ENCODE results near the gene CASKIN2. TPM values are rescaled to one million over a fixed set of nuclear protein-coding genes. Genes with fewer than 3 reads are reported as not detected.

Gene CASKIN2
- total and polyA plus RNA-seq, 2 donors: 1.0 to 5.4 TPM

DNA sequence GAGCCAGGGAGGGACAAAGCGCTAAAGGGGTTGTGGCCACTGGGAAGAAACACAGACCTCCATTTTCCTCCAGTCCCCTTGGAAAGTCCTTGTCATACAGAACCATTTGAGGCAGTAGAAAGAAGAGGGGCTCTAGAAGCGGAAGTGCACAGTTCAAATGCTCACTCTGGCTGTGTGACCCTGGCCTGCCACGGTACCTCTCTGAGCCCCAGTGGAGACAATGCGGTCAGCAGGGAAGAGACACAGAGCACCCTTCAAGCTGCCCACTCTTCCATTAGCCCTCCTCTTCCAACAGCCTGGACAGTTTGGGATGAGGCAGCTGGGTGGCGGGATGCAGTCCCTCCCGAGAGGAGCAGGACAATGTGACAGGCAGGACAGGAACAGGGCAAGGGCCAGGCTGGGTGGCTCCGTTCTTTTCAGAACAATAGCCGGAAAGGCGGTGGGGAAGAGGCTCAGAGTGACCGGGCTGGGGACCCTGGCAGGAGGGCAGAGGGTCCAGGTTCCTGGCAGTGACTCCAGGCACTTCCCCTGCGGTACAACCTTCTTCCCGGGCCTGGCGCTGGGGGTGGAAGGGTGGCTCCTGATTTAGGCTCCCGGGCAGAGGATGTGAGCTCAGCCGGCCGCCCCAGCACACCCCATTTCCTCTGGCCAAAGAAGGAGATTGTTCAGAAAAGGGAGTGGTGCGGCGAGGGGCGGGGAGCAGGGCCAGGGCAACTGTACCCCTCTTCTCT, 5.6 kb downstream of the CASKIN2 start:
- Histone ChIP-seq H3K4me3 (ENCODE audit: low read length in 2 of 2) (no peak overlapping the region), H3K36me3 (ENCODE audit: control insufficient read depth in 2 of 2, insufficient read depth in 2 of 2, low read length in 1 of 2) (peaks cover 0 to 2% of the 10 kb centered on the region in 2 donors), H3K27ac (ENCODE audit: low read depth in 1 of 2, low read length in 1 of 2) (peak overlapping the region in 1 of 2 donors; percentile 10), H3K4me1 (ENCODE audit: control insufficient read depth in 2 of 2, insufficient read depth in 2 of 2, low read length in 2 of 2) (peaks cover 0 to 5% of the 10 kb centered on the region in 2 donors), H3K27me3 (ENCODE audit: control insufficient read depth in 2 of 2, insufficient read depth in 1 of 2, low read length in 1 of 2) (peaks cover 0 to 11% of the 10 kb centered on the region in 2 donors), H3K9me3 (ENCODE audit: control insufficient read depth in 2 of 2, insufficient read depth in 1 of 2, low read length in 1 of 2) (no peaks in the 10 kb centered on the region)
- DNase-seq (ENCODE audit: low read depth in 6 of 9, low spot score in 9 of 9): no peak
- 97% methylated on average over 19 of the region's 19 CpGs for WGBS

DNA sequence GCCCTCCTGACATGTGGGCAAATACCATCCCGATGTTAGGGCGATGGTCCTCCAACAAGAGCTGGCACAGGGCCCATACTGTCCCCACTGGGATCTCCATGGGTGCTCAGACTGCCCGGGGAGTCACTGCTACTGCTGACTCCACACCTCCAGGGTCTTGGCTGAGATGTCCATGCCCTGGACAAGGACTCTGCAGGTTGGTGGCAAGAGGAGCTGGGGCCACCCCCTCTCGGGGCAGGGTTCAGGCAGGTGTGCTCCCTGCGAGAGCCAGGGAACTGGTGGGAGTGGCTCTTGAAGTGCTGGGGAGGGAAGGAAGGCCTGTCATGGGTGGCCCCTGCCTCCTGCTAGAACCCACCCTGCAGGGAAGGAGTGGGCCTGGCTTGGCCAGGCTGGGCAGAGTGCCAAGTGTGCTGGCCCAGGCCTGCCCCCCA, 6.4 kb downstream of the CASKIN2 start:
- no peaks in the 10 kb centered on the region for H3K9me3 ChIP-seq (ENCODE audit: control insufficient read depth in 2 of 2, insufficient read depth in 1 of 2, low read length in 1 of 2)
- no peaks in the 10 kb centered on the region for H3K4me1 ChIP-seq (ENCODE audit: control insufficient read depth in 2 of 2, insufficient read depth in 2 of 2, low read length in 2 of 2)
- peaks cover 0 to 3% of the 10 kb centered on the region in 2 donors for H3K27me3 ChIP-seq (ENCODE audit: control insufficient read depth in 2 of 2, insufficient read depth in 1 of 2, low read length in 1 of 2)
- H3K4me3 ChIP-seq (ENCODE audit: low read length in 2 of 2): no peak overlapping the region
- WGBS: 96% methylated on average over 5 of the region's 5 CpGs
- H3K36me3 ChIP-seq (ENCODE audit: control insufficient read depth in 2 of 2, insufficient read depth in 2 of 2, low read length in 1 of 2): peaks cover 0 to 2% of the 10 kb centered on the region in 2 donors
- no peak overlapping the region for H3K27ac ChIP-seq (ENCODE audit: low read depth in 1 of 2, low read length in 1 of 2)
- DNase-seq (ENCODE audit: low read depth in 6 of 9, low spot score in 9 of 9): no peak

DNA sequence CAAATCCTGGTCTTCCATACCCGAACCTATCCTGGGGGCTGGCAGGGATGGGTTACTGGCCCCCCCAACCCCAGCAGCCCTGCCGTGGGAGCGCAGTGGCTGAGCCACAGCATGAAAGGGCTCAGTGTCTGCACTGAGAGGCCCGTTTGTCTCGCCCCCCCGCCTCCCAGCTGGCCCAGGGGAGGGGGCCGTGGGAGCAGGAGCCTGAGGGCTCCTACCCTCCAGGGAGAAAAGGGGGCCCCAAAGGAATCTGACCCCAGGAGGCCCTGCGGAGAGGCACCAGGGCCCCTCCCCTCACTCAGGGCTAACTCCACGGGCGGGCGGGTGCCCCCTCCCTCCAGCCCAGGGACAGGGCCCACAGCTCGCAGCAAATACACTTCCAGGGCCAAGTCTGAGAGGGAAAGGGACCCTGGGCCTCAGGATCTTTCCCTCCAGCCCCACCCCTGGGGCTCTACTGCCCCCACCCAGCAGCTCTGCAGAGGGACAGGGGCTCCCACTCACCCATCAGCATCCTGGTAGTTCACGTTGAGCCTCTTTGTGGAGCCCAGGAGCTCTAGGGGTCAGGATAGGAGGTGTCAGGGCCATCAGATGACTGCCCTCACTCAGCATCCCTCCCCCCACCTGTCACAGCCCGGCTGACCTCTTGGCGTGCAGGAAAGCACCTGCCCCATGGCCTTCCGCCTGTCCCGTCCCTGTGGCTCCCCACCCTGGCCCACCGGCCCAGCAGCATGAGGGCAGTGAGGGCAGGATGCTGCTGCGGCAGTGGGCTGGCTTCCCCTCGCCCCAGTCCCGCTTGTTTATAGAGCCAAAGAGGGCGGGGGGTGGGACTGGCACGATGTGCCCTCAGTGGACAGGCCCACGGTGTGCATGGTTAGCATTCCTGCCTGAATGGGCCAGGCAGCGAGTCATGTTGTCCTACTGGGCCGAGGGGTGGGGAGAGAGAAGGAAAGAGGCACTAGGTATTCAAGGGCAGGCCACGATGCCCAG, 7.3 kb downstream of the CASKIN2 start:
- no peak for DNase-seq (ENCODE audit: low read depth in 6 of 9, low spot score in 9 of 9)
- H3K27me3 ChIP-seq (ENCODE audit: control insufficient read depth in 2 of 2, insufficient read depth in 1 of 2, low read length in 1 of 2): no peaks in the 10 kb centered on the region
- H3K9me3 ChIP-seq (ENCODE audit: control insufficient read depth in 2 of 2, insufficient read depth in 1 of 2, low read length in 1 of 2): no peaks in the 10 kb centered on the region
- H3K27ac ChIP-seq (ENCODE audit: low read depth in 1 of 2, low read length in 1 of 2): no peak overlapping the region
- H3K4me1 ChIP-seq (ENCODE audit: control insufficient read depth in 2 of 2, insufficient read depth in 2 of 2, low read length in 2 of 2): no peaks in the 10 kb centered on the region
- H3K36me3 ChIP-seq (ENCODE audit: control insufficient read depth in 2 of 2, insufficient read depth in 2 of 2, low read length in 1 of 2): peaks cover 0 to 2% of the 10 kb centered on the region in 2 donors
- WGBS: 94% methylated on average over 27 of the region's 27 CpGs
- no peak overlapping the region for H3K4me3 ChIP-seq (ENCODE audit: low read length in 2 of 2)

DNA sequence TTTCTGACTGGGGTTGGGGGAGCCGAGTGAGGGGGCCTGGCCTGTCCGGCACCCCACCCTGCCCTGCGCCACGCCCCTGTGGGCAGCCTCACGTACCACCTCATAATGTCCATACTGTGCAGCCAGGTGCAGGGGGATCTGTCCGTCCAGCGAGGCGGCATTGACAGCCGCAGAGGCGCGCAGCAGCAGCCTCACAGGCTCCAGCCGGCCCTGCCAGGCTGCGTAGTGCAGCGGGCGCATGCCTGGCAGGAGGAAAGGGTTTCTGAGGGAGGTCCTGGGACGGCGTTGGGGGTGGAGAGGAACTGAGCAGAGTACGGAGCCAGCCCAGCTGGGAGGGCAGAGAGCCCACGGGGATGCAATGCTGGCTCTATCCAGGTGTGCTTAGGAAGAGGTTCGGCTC, 8.4 kb downstream of the CASKIN2 start:
- 97% methylated on average over 20 of the region's 20 CpGs for WGBS
- peaks cover 0 to 2% of the 10 kb centered on the region in 2 donors for H3K36me3 ChIP-seq (ENCODE audit: control insufficient read depth in 2 of 2, insufficient read depth in 2 of 2, low read length in 1 of 2)

DNA sequence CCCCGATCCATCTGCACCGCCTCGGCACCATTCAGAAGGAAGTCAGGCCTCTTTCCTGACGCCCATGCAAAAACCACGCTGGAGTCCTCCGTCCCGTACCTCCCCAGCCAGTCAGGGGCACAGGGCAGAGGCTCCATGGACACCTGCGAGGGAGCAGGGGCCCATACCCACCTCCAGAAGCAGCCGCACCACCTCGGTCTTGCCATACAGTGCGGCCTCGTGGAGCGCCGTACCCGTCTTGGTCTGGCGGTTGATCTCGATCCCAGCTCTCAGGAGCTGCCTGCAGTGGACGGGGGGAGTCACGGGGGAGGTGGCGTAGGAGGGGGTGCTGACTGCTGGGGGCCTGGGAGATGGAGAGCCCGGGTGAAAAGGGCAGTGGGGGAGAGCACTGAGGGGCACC, 9.2 kb downstream of the CASKIN2 start:
- no peak overlapping the region for H3K27ac ChIP-seq (ENCODE audit: low read depth in 1 of 2, low read length in 1 of 2)
- no peak for DNase-seq (ENCODE audit: low read depth in 6 of 9, low spot score in 9 of 9)
- no peaks in the 10 kb centered on the region for H3K9me3 ChIP-seq (ENCODE audit: control insufficient read depth in 2 of 2, insufficient read depth in 1 of 2, low read length in 1 of 2)
- H3K27me3 ChIP-seq (ENCODE audit: control insufficient read depth in 2 of 2, insufficient read depth in 1 of 2, low read length in 1 of 2): no peaks in the 10 kb centered on the region
- no peak overlapping the region for H3K4me3 ChIP-seq (ENCODE audit: low read length in 2 of 2)
- peaks cover 0 to 4% of the 10 kb centered on the region in 2 donors for H3K36me3 ChIP-seq (ENCODE audit: control insufficient read depth in 2 of 2, insufficient read depth in 2 of 2, low read length in 1 of 2)
- no peaks in the 10 kb centered on the region for H3K4me1 ChIP-seq (ENCODE audit: control insufficient read depth in 2 of 2, insufficient read depth in 2 of 2, low read length in 2 of 2)
- 90% methylated on average over 21 of the region's 21 CpGs for WGBS

More for the DNA sequence above, 8.4 kb downstream of the CASKIN2 start:
- no peaks in the 10 kb centered on the region for H3K4me1 ChIP-seq (ENCODE audit: control insufficient read depth in 2 of 2, insufficient read depth in 2 of 2, low read length in 2 of 2)
- no peaks in the 10 kb centered on the region for H3K27me3 ChIP-seq (ENCODE audit: control insufficient read depth in 2 of 2, insufficient read depth in 1 of 2, low read length in 1 of 2)
- H3K27ac ChIP-seq (ENCODE audit: low read depth in 1 of 2, low read length in 1 of 2): no peak overlapping the region
- no peaks in the 10 kb centered on the region for H3K9me3 ChIP-seq (ENCODE audit: control insufficient read depth in 2 of 2, insufficient read depth in 1 of 2, low read length in 1 of 2)
- no peak for DNase-seq (ENCODE audit: low read depth in 6 of 9, low spot score in 9 of 9)
- no peak overlapping the region for H3K4me3 ChIP-seq (ENCODE audit: low read length in 2 of 2)

DNA sequence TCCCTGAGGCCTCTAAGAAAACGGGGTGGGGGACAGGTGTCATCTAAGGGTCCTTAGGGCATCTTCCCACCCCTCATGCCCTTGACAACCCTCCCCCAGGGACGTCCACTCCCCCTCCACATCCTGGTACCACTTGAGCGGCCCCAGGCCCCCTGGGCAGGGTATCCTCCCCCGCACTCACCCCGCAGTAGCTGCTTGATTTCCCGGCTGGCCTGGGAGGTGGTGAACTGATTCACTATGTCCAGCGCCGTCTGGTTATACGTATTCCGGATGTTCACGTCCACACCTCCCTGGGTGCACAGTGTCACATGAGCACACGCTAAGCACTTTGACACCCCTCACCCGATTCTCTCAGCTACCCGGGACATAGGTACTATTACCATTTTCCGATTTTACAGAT, 9.7 kb downstream of the CASKIN2 start:
- no peak for DNase-seq (ENCODE audit: low read depth in 6 of 9, low spot score in 9 of 9)
- Histone ChIP-seq H3K9me3 (ENCODE audit: control insufficient read depth in 2 of 2, insufficient read depth in 1 of 2, low read length in 1 of 2) (no peaks in the 10 kb centered on the region), H3K4me3 (ENCODE audit: low read length in 2 of 2) (no peak overlapping the region), H3K36me3 (ENCODE audit: control insufficient read depth in 2 of 2, insufficient read depth in 2 of 2, low read length in 1 of 2) (peaks cover 0 to 8% of the 10 kb centered on the region in 2 donors), H3K27me3 (ENCODE audit: control insufficient read depth in 2 of 2, insufficient read depth in 1 of 2, low read length in 1 of 2) (no peaks in the 10 kb centered on the region), H3K27ac (ENCODE audit: low read depth in 1 of 2, low read length in 1 of 2) (no peak overlapping the region), H3K4me1 (ENCODE audit: control insufficient read depth in 2 of 2, insufficient read depth in 2 of 2, low read length in 2 of 2) (no peaks in the 10 kb centered on the region)
- WGBS: 96% methylated on average over 15 of the region's 15 CpGs

DNA sequence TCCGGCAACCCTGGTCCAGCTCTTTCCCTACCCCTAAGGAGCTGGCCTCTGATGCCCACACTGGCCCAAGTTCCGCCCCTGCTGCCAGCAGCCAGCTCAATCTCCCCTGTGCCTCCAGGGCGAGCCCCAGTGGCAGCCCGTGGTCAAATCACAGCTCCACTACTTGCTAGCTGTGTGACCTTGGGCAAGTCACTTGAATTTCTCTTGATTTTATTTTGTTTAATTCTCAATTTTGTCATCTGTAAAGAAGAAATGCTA, 10.3 kb downstream of the CASKIN2 start:
- no peaks in the 10 kb centered on the region for H3K27me3 ChIP-seq (ENCODE audit: control insufficient read depth in 2 of 2, insufficient read depth in 1 of 2, low read length in 1 of 2)
- DNase-seq (ENCODE audit: low read depth in 6 of 9, low spot score in 9 of 9): no peak
- H3K4me1 ChIP-seq (ENCODE audit: control insufficient read depth in 2 of 2, insufficient read depth in 2 of 2, low read length in 2 of 2): peaks cover 0 to under 1% of the 10 kb centered on the region in 2 donors
- H3K9me3 ChIP-seq (ENCODE audit: control insufficient read depth in 2 of 2, insufficient read depth in 1 of 2, low read length in 1 of 2): no peaks in the 10 kb centered on the region
- H3K4me3 ChIP-seq (ENCODE audit: low read length in 2 of 2): no peak overlapping the region
- WGBS: 97% methylated on average over 4 of the region's 4 CpGs
- peaks cover 3 to 14% of the 10 kb centered on the region in 2 donors for H3K36me3 ChIP-seq (ENCODE audit: control insufficient read depth in 2 of 2, insufficient read depth in 2 of 2, low read length in 1 of 2)
- H3K27ac ChIP-seq (ENCODE audit: low read depth in 1 of 2, low read length in 1 of 2): no peak overlapping the region

DNA sequence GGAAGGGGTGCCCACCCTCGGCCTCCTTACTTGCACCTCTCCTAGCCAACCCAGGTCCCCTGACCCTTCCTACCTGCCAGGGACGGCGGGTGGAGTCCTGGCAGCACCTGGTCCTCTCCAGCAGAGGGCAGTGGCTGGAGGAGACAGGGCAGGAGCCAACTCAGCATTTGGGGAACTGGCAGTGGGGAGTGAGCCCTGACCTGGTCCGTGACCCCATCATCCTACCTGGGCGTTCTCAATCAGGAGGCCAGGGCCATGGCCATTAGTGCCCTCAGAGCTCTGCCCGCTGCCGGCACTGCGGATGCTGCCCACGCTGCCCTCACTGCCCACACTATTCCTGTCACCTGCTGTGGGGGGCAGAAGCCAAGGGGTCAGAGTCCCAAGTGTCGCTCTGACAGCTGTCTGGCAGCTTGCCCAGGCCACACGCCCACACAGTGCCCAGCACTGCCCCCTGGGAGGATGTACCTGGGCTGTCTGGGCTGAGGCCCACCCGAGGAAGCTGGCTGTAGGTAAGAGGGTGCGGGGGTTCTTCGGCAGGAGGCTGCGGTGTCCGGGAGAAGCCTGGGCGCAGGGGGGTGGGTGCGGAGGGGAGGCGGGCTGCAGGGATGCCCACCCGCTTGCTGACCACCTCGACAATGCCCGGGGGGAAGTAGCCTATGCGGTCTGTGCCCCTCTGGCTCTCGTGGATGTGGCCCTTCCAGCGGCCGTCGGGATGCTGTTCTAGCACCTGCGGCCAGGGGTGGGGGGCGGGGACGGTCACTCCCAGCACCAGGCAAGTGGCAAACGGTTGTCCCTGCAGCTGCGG, 10.8 kb downstream of the CASKIN2 start:
- 95% methylated on average over 32 of the region's 32 CpGs for WGBS
- no peak overlapping the region for H3K27ac ChIP-seq (ENCODE audit: low read depth in 1 of 2, low read length in 1 of 2)
- H3K4me3 ChIP-seq (ENCODE audit: low read length in 2 of 2): no peak overlapping the region
- DNase-seq (ENCODE audit: low read depth in 6 of 9, low spot score in 9 of 9): no peak
- H3K9me3 ChIP-seq (ENCODE audit: control insufficient read depth in 2 of 2, insufficient read depth in 1 of 2, low read length in 1 of 2): no peaks in the 10 kb centered on the region
- H3K4me1 ChIP-seq (ENCODE audit: control insufficient read depth in 2 of 2, insufficient read depth in 2 of 2, low read length in 2 of 2): peaks cover 0 to 6% of the 10 kb centered on the region in 2 donors
- peaks cover 8 to 19% of the 10 kb centered on the region in 2 donors for H3K36me3 ChIP-seq (ENCODE audit: control insufficient read depth in 2 of 2, insufficient read depth in 2 of 2, low read length in 1 of 2)
- no peaks in the 10 kb centered on the region for H3K27me3 ChIP-seq (ENCODE audit: control insufficient read depth in 2 of 2, insufficient read depth in 1 of 2, low read length in 1 of 2)

Data from thymus (tissue), 11 donors.